SK-N-MC (cell line): ENCODE measurements around the gene MAX.

Experiments
- EZH2 ChIP-seq: fragments of 200-600 bp; sonication (generic); IDR thresholded peaks from one replicate; pipeline ENCODE4 v1.6.1; 2017; ENCODE audit warnings: antibody characterized with exemption
- POLR2AphosphoS5 ChIP-seq: IDR thresholded peaks from 2 replicates; pipeline ENCODE4 v1.6.1; 2012; ENCODE audit warnings: mild to moderate bottlenecking, low read depth, low read length, borderline replicate concordance

DNA sequence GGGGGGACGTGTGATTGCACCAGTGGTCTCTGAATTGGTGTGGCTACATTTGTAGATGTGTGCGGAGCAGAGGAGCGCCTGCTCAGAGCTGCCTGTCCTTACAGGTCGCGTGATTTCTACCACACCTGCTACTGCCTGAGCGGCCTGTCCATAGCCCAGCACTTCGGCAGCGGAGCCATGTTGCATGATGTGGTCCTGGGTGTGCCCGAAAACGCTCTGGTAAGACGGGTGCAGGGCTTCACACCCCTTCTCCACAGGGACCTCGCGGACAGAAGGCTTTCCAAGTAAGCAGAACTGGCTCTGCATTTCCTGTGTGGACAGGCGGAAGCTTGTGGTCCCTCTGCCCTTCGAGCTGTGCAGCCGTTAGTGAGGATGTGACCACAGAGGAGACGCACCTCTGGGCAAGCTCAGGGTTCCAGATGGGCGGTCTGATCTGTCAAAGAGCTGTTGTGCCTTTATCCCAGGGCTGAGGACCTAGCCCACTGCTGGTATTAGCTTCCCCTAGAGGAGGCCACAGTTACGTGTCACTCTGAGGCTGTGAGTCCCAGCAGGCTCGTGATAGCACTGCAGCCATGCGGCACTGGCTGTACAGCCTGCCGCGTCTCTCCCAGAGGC is 47.7 kb downstream of the MAX start:
- TF ChIP-seq EZH2 (no peak), POLR2AphosphoS5 (no peak)
